GM12801 (cell line): ENCODE data around the gene ARF1.

Source experiments
- TF ChIP-seq, protein P1 (sequence below): IDR thresholded peaks from one replicate; pipeline ENCODE4 v1.5.1; 2011; ENCODE audit warnings: control low read depth; ENCODE audit not compliant: insufficient read length; ENCODE audit errors: extremely low read depth

The ARF1 gene

DNA sequence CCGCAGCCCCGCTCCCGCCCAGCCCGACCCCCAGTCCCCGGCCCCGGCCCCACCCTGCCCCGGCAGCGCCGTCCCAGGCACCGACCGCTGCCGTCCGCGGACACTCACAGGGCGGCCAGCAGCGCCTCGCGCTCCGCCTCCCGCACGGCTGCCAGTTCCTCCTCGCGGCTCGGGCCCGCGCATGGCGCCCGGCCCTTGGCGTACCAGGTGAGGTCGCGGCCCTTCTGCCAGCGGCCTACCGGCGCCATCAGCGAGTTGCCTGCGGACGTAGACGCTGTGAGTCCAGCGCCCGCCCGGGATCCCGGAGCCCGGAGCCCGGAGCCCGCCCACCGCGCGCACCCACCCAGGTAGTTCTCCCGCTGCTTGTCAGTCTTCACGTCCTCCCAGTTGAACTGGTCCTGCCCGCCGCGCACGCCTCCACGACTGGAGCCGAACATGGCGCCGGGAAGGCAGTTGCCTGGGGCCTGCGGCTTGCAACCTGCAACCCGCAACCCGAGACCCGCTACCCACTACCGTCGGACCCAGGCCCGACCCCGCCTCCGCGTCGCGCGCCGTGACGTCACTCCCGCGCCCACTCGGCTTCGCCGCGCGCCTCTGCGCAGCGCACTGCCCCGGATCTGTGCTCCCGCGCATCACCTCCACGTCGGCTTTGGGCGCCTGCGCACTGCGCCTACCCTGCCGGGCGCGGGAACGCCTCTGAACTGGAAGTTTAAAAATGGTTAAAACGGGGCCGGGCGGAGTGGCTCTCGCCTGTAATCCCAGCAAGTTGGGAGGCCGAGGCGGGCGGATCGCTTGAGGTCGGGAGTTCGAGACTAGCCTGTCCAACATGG is 20.5 kb downstream of the ARF1 start, which contains the start of gene C1orf35:
Gene C1orf35, minus strand, starts transcription at position 535 of the 830 bp plus-strand sequence. Its CDS starts 98 bp downstream, at position 437.
- TF ChIP-seq, protein P1, sequence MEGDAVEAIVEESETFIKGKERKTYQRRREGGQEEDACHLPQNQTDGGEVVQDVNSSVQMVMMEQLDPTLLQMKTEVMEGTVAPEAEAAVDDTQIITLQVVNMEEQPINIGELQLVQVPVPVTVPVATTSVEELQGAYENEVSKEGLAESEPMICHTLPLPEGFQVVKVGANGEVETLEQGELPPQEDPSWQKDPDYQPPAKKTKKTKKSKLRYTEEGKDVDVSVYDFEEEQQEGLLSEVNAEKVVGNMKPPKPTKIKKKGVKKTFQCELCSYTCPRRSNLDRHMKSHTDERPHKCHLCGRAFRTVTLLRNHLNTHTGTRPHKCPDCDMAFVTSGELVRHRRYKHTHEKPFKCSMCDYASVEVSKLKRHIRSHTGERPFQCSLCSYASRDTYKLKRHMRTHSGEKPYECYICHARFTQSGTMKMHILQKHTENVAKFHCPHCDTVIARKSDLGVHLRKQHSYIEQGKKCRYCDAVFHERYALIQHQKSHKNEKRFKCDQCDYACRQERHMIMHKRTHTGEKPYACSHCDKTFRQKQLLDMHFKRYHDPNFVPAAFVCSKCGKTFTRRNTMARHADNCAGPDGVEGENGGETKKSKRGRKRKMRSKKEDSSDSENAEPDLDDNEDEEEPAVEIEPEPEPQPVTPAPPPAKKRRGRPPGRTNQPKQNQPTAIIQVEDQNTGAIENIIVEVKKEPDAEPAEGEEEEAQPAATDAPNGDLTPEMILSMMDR = no peak

DNA sequence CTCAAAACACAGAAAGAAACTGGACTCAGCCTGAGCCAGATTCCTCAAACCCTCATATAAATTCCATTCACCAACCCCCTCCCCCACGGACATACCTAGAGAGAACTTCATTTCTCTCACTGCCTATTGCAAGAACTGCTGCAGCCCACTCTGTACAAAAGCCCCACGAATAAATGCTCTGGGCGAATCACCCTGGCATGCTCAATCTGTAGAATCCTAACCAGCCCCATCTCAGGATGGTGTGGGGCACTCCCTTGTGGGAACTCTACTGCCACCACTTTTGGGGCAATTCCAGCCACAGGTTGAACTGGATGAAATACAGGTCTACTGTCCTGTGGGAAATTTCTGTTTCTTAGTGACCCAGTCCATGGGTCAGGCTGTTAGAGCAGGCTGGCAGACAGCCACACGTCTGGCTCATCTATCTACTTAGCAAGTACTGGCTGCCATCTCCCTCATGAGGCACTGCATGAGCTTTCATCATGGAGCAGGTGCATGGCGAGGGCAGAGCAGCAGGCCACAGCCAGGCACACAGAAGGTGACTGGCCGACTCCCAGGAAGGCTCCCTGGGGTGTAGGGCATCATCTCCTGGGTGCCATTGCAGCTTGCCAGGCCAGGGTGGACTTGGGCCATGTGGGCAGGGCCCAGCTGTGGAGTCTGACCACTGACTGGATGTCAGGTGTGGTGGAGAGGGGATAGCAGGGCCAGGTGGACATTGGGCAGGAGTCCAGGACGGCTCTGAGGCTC is 22.2 kb downstream of the ARF1 start:
- TF ChIP-seq, protein P1 = no peak

DNA sequence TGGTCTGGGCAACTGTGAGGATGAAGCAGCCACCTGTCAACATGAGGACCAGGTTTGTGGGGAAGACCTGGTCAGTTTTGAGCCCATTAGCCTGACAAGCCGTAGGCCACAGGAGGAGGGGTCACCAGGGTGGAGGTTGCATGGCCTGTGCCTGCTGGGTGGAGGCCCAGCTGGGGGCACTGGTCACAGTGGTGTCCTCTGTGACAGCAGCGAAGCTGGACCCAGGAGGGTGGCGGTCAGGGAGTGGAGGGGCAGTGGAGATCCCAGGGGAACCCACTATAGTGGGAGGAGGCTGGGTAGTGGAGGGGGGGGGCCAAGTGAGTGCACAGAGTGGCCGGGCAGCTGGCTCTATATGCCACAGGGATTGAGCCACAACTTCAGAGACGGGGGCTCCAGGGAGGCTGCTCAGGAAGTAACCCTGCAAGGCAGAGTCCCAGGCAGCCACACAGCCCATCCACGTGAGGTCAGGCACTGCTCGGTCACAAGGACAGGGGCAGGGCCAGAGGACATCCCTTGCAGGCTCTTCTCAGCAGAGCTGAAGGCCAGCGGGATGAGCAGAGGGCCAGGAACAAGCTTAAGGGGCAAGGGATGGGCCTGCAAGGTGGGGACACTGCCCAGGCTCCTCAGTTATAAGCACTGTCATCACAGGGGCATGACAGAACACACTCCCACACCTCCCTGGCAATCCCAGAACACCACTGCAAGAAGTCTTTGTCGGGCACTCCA is 22.9 kb downstream of the ARF1 start:
- TF ChIP-seq, protein P1 = no peak

DNA sequence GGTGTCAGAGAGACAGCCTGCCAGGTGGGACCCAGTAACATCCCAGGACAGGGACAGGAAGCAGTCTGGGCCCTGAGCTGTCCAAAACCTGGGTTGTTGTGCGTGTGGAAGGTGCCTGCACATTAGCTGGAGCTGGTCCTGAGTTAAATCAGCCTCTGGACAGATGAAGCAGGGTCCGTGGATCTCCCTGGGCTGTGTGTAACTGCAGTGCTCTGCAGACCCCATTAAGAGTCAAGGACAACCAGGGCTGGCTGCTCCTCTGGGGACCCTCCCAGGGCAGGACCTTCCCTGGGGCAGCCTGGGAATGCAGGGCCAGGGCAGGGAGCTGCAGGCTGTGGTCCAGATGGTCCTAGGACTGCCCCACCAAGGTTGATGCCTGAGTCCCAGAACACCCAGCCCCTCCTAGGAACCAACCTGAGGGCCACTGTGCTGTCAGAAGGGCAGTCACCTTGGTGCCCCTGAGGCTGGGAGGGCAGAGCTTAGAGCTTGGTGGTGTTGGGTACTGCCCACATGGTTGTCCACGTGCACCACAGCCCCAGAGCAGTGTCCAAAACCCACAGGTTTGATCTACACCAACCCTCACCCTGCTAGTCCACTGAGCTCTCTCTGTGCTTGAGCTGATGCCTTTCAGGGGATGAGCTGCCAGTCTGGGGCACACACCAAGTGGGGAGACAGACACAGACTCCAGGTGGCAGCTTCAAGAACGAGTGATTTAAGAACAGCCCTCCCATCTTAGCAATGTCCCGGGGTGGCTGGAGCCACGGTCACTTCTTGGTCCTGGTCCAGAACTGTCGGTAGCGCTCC is 23.7 kb downstream of the ARF1 start:
- TF ChIP-seq, protein P1 = no peak

DNA sequence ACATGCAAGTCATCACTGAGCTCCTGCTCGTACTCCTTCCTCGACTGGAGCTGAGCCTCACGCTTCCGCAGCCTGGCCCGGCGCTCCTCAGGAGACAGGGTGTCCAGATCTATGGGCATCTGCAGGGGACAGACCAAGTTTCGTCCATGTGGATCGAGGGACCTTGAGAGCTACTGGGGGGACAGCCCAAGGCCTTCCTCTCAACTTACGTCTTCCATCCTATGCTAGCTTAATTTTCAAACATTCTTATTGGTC is 24.2 kb downstream of the ARF1 start:
- TF ChIP-seq, protein P1 = no peak

DNA sequence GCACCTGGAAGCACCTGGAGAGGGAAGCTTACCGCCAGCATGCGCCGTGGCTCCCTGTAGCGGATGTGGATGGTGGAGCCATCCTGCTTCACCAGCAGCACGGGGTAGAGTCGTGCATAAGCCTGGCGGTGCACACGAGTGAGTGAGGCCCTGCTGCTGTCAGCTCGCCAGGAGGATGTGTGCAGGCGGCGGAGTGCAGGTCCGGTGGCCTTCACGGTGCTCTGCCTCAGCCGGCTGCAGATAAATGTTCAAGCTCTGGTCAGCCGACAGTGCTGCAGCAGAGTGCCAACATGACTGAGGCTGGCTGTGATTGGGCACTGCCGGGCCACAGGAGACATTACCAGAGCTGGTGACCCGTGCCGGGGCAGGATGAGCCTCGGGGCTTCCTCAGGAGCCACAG is 25.1 kb downstream of the ARF1 start:
- TF ChIP-seq, protein P1 = no peak
